ENCODE results near the gene MAPKAPK2.

MAPKAPK2 gene

DNA sequence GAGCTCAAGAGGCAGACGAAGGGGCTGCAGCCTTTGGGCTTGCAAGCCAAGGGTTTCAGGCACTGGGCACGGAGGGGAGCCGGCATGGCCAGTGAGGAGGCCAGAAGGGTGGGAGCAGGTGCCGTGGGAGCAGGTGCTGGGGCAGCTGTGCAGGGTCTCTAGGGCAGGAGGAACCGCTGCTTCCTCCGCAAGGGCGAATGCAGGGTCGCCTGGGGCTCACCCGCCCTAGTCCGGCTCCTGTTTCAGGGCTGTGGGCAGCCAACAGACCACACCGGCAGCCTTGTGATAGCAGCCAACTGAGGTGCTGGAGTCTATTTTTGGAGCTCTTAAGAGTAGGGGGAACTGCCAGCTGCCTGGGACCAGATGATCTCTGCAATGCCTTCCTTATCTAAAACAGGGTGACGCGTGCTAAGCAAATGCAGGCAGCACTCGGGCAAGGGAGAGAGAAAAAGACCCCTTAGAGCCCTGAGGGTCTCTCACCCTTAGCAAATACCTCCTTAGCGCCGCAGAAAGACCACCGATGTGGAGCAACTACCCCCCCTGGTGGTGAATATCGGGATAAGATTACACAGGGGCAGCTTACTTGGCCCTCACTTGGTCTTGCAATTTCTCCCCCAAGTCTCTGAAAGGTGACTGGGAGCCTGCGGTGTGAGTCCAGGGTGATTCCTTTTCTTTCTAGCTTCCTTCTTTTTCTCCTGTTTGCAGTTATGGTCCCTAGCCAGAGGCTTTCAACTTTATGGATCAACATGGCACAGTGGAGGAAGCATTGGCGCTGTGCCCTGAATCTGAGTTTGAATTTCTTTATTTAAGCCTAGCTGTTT, 20.7 kb upstream of the MAPKAPK2 start:
- TF ChIP-seq ZBTB7A (IDR thresholded peaks at IDR 0.05; ENCODE audit: low read depth), result no peak
- TF ChIP-seq NFIC (IDR thresholded peaks at IDR 0.05), result peak; percentile 23
- peak; percentile 80 for TF ChIP-seq RAD21 (IDR thresholded peaks at IDR 0.05; ENCODE audit: low read depth)

DNA sequence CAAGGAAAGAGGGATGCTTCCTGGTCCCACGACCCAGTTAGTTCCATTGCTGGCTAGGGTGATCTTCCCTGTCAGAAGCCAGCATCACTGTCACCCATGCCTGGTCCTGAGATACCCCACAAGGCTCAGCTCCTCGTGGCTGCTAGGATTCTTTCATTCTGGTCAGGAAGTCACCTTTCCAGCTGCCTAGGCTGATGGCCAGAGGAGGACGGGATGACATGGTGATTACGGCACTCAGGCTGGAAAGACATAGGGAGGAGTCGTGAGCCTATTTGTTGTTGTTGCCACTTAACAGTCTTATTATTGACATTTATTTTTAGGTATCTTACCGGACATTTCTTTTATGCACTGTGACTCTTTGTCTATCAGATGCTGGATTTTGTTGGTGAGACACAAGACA, 20.0 kb upstream of the MAPKAPK2 start:
- TF ChIP-seq, protein P1, sequence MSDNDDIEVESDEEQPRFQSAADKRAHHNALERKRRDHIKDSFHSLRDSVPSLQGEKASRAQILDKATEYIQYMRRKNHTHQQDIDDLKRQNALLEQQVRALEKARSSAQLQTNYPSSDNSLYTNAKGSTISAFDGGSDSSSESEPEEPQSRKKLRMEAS (IDR thresholded peaks at IDR 0.05), result no peak
- TF ChIP-seq, protein P2, sequence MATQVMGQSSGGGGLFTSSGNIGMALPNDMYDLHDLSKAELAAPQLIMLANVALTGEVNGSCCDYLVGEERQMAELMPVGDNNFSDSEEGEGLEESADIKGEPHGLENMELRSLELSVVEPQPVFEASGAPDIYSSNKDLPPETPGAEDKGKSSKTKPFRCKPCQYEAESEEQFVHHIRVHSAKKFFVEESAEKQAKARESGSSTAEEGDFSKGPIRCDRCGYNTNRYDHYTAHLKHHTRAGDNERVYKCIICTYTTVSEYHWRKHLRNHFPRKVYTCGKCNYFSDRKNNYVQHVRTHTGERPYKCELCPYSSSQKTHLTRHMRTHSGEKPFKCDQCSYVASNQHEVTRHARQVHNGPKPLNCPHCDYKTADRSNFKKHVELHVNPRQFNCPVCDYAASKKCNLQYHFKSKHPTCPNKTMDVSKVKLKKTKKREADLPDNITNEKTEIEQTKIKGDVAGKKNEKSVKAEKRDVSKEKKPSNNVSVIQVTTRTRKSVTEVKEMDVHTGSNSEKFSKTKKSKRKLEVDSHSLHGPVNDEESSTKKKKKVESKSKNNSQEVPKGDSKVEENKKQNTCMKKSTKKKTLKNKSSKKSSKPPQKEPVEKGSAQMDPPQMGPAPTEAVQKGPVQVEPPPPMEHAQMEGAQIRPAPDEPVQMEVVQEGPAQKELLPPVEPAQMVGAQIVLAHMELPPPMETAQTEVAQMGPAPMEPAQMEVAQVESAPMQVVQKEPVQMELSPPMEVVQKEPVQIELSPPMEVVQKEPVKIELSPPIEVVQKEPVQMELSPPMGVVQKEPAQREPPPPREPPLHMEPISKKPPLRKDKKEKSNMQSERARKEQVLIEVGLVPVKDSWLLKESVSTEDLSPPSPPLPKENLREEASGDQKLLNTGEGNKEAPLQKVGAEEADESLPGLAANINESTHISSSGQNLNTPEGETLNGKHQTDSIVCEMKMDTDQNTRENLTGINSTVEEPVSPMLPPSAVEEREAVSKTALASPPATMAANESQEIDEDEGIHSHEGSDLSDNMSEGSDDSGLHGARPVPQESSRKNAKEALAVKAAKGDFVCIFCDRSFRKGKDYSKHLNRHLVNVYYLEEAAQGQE (IDR thresholded peaks at IDR 0.05; ENCODE audit: low read depth), result no peak
- TF ChIP-seq TEAD4 (IDR thresholded peaks at IDR 0.05) (no peak), YY1 (IDR thresholded peaks at IDR 0.05; ENCODE audit: low read depth) (no peak), TAF1 (IDR thresholded peaks at IDR 0.05; ENCODE audit: low read depth) (no peak), CREB1 (IDR thresholded peaks at IDR 0.05; ENCODE audit: low read depth) (no peak), FOXM1 (IDR thresholded peaks at IDR 0.05; ENCODE audit: borderline replicate concordance, low read depth) (no peak), ZBTB7A (IDR thresholded peaks at IDR 0.05; ENCODE audit: low read depth) (no peak), NFIC (IDR thresholded peaks at IDR 0.05) (no peak; the same call in 1 of the 2 replicates), RAD21 (IDR thresholded peaks at IDR 0.05; ENCODE audit: low read depth) (no peak), TCF12 (IDR thresholded peaks at IDR 0.05; ENCODE audit: low read depth) (no peak), EP300 (IDR thresholded peaks at IDR 0.05; ENCODE audit: borderline replicate concordance) (no peak), CEBPB (IDR thresholded peaks at IDR 0.05) (no peak), EGR1 (IDR thresholded peaks at IDR 0.05) (no peak)
- TF ChIP-seq, protein P3, sequence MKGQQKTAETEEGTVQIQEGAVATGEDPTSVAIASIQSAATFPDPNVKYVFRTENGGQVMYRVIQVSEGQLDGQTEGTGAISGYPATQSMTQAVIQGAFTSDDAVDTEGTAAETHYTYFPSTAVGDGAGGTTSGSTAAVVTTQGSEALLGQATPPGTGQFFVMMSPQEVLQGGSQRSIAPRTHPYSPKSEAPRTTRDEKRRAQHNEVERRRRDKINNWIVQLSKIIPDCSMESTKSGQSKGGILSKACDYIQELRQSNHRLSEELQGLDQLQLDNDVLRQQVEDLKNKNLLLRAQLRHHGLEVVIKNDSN (IDR thresholded peaks at IDR 0.05), result no peak

DNA sequence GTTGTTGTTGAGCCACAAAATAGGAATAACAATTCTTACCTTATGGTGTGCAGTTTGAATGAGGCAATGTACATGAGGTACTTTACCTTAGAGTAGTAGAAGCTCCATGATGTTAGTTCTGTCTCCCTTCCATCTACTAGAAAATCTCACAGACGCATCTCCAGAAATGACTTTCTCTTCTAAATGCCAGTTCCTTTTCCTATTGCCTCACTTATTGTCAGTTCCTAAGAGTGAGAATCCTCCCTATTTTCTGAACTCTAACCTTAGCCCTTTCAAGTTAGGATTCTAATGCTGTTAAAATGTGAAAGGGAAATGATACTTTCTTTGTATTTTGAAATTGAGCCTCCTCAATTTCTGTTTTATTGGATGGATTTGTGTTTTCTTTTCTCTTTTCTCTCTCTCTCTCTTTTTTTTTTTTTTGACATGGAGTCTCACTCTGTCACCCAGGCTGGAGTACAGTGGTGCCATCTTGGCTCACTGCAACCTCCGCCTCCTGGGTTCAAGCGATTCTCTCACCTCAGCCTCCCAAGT, 18.6 kb upstream of the MAPKAPK2 start:
- TF ChIP-seq TEAD4 (IDR thresholded peaks at IDR 0.05), result no peak
- TF ChIP-seq FOXM1 (IDR thresholded peaks at IDR 0.05; ENCODE audit: borderline replicate concordance, low read depth), result no peak
- no peak for TF ChIP-seq YY1 (IDR thresholded peaks at IDR 0.05; ENCODE audit: low read depth)
- TF ChIP-seq CEBPB (IDR thresholded peaks at IDR 0.05), result no peak
- TF ChIP-seq ZBTB7A (IDR thresholded peaks at IDR 0.05; ENCODE audit: low read depth), result no peak
- TF ChIP-seq, protein P2 (IDR thresholded peaks at IDR 0.05; ENCODE audit: low read depth), result no peak
- TF ChIP-seq NFIC (IDR thresholded peaks at IDR 0.05), result no peak
- TF ChIP-seq, protein P1 (IDR thresholded peaks at IDR 0.05), result no peak
- no peak for TF ChIP-seq TCF12 (IDR thresholded peaks at IDR 0.05; ENCODE audit: low read depth)
- TF ChIP-seq, protein P3 (IDR thresholded peaks at IDR 0.05), result no peak
- no peak for TF ChIP-seq TAF1 (IDR thresholded peaks at IDR 0.05; ENCODE audit: low read depth)
- no peak for TF ChIP-seq EP300 (IDR thresholded peaks at IDR 0.05; ENCODE audit: borderline replicate concordance)
- TF ChIP-seq EGR1 (IDR thresholded peaks at IDR 0.05), result no peak
- no peak for TF ChIP-seq RAD21 (IDR thresholded peaks at IDR 0.05; ENCODE audit: low read depth)
- no peak for TF ChIP-seq CREB1 (IDR thresholded peaks at IDR 0.05; ENCODE audit: low read depth)

DNA sequence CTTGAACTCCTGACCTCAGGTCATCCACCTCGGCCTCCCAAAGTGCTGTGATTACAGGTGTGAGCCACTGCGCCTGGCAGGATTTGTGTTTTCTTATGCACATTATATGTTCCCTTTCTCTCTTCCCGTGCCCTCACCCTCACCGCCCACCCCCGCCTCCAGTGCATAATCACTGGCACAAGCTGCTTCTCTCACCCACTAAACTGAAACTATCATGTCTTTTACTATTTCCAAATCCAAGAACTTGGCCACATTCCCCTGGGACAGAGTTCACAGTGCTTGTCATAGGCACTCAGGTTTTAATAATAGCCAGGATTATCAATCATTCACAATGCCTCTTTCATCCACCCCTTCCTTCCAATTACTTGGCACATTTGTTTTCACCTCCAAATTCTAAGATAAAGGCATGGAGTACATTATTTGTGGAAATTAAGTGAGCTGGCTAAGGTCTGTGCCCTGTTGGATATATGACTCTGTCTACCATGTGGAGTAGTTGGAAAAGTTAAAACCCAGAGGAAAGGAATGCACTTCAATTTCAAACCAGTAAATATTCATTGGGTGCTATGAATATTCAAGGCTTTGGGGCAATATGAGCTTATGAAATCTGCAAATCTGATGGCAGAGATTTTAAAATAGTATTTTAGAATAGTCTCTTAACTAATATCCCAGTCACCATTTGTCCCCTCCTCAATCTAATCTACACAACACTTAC, 17.6 kb upstream of the MAPKAPK2 start:
- TF ChIP-seq, protein P3 (IDR thresholded peaks at IDR 0.05), result no peak
- TF ChIP-seq EGR1 (IDR thresholded peaks at IDR 0.05) (no peak), NFIC (IDR thresholded peaks at IDR 0.05) (no peak), FOXM1 (IDR thresholded peaks at IDR 0.05; ENCODE audit: borderline replicate concordance, low read depth) (no peak)
- TF ChIP-seq, protein P2 (IDR thresholded peaks at IDR 0.05; ENCODE audit: low read depth), result no peak
